HS-5 (cell line): Measurements from ENCODE around the gene HOXD4.

Source experiments
- DNase-seq: peaks from one replicate; pipeline ENCODE4 v3.0.0-alpha.2; 2012; ENCODE audit warnings: low read depth

HOXD4 gene

DNA sequence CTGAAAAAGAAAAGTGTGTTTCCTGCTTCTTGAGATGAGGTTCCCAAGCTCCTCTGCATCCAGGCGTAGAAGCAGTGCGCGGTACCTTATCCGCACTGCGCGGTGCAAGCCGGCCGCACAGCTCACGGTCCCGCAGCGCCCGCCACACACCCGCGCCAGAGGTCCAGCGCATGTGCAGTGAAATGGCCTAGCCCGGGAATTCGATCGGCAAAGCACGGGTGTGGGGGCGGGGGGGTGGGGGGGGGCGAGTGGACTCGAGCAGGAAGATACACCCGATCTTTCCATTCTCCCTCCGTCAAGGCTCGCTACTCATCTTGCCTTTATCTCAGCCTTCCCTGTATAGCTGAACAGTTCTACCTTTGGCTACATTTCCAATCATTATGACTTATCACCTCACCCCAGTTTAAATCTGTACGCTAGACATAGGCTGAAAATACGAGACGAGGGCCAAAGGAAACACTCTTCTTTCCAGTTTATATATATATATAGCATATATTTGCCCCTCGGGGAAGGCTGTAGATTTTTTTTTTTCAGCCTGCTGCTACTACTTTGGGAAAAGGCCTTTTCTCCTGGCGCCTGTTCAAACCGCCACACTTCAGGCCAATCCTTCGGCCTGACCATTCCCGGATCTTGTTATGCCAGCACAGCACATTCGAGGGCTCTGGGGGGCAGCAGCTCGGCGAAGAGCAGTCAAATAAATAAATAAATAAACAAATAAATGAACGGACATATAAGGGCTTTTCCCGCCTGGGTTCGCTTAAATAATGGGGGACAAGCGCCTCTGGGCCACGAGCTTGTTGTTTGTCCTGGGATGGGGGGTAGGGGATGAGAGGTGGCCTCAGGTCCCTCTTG, 11.5 kb upstream of the HOXD4 start:
- DNase-seq: no peak

DNA sequence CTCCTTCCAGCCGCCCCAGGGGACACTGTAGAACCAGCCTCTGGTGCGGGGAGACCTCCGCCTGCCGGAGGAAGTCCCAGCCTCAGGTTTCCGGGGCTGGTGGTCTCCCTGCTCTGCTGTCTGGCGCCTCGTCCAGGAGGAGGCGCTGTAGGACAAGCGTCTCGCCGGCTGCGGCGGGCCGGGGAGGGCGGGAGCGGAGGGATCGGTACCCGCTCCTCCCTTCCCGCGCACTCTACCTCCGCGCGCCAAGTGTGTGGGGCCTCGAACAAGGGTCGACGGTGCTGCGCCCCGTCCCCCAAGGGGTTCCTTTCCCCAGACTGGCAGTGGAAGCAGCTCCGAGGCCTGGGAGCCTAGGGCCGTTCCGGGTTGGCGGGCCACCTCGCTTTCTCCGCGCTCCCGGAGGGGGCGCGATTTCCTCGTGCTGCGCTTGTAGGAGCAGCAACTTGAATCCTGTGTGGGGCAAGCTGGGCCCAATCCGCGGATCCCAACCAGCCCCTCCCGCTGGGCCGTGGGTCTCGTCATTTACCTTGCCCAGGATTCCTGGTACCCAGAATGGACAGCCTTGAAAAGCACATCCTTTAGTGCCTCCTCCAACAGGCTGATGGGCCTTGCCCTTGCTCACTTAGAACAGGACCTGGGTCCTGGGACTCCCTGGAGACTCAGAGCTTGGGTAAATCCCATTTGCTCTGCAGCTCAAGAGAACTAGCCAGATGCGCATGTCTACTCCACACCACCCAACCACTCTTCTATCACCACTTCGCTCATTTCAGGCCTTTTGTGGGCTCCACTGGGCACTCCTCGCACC, 10.6 kb upstream of the HOXD4 start:
- no peak for DNase-seq

DNA sequence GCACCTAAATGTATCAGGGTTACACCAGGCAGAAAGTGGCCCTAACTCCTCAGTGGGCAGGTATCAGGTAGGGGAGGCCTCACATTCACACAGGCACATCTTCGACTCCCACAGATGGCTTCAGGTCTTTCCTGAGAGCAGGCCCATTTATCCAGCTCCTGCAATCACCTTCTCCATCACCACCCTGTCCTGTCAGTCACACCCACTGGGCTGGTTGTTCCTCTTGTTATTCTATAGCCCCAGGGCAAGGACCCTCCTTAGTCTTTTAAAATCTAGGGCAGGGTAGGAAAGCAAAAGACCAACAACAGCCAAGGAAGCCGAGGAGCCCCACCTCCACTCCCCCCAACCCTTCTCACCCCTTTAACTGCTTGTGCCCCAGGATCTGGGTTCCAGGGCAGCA, 9.1 kb upstream of the HOXD4 start:
- no peak for DNase-seq

DNA sequence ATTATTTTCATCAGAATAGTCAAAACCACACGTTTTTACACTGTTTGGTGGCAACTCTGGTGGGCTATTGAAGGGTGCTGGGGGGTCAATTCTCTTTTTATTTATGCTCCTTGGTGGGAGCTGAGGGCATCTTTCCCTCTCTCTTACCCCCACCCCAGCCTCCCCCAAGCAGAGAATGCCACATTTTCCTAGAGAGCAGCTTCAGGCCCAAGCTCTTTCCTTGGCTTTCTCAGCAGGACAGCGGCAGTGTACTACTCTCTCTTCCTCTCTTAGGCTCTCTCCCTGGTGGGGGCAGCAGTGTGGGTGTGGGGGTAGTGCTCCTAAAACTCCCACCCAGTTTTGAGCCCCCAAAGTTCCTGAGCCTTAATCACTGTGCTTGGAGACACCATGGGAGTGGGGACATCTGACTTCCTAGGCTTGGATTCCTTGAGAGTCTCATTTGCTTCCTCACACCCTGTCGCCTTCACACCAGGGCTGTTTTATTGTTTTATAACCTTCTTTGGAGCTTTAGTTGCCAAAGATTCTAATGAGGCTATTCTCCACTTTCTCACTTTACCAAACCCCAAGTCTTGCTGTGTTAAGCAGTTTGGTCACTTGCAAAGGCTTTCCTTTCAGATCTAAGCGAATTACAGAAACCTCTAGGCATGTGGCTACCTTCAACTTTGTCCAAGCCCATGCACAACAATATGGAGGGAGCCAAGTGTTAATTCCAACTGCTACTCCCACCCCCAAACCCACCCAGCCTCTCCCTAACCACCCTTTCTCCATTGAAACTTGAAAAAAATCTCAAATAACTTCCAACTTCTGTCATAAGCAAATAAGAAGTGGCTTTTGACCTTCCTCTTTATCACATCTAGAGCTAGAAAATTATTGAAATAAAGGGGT, 6.0 kb upstream of the HOXD4 start:
- no peak for DNase-seq

DNA sequence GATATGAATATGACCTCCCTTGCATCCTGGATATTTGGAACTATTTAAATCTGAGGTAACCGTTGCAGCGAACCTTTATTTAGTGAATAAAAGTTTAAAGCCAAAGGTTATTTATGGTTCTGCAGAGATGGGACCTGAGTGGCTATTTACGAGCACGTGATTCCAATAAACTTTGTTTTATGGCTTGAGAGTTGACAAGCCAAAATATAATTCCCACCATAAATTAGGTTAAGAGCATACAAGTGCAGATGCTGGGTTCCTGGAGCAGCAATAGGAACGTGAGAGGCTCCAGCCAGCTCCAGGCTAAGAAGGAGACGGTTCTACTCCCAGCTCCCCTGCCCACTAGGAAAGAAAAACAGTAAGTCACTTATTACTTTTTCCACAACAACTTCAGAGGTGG, 5.2 kb upstream of the HOXD4 start:
- DNase-seq: no peak

DNA sequence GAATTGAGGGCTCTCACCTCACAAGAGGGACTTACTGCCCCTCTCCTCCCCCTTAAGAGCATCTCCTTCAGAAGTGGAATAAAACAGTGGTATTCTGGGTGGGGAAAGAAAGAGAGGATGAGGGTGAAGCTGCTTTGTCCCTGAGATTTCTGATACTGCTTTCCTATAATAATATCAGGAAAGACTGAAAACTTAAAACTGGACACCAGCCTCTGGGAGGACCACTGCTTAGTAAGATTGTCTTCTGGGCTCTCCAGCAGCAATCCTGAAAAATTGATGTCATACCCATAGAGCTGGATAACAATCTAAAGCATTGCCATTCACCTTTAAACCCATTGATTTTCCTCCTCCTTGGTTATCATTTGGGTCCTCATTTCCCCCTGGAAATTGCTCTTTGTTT, 4.7 kb upstream of the HOXD4 start:
- DNase-seq: no peak

DNA sequence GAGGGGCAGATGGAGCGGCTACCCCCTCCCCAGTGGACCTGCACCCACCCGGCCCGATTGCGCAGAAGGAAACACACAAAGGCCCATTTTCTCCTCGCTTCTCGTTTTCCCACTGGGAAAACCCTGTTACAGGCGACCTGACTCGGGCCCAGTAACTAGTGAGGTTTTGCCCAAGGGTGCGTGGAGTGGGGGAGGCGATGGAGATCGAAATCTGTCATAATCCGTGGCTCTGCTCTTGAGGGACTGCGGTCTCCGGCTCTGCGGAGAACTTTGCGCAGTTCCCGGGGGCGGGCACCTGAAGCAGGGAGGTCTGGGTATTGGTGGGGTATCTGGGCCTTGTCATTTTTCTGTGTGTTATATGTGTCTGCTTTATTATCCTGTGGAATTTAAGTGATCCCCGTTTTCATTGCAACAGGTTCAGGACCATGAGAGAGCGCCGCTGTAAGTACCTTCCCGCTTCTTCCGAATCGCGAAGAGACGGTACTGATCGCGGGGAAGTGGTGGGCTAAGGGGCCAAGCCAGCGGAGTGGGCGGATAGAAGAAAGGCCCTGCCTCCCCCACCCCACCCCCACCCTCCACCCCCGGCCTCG, 4.0 kb upstream of the HOXD4 start:
- DNase-seq: no peak

GRCh38 chr2:176147800-176148496, 3.4 kb upstream of the HOXD4 start:
- no peak for DNase-seq

GRCh38 chr2:176148751-176149421, 2.5 kb upstream of the HOXD4 start:
- no peak for DNase-seq

DNA sequence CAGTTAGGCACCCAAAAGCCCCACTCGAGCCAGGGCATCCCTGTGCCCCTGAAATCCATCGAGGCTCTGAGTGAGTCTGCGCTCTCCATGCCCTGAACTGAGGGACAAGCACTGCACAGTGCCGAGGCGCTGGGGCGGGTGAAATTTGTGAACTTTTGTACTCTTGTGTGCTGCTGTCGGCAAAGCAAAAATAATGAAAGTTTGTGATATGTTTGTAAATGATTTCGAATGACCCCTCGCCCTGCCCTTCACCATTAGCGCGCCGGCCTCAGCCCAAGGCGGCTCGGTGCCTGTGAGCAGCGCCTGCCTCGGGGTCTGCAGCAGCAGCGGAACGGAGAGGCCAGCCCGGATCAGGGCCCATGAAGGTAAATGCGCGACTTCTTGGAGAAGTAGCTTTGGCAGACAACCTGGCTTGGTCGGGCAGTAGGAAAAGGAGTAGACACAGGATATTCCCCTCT, 1.8 kb upstream of the HOXD4 start:
- no peak for DNase-seq

GRCh38 chr2:176149939-176150583, 1.3 kb upstream of the HOXD4 start:
- DNase-seq: no peak

DNA sequence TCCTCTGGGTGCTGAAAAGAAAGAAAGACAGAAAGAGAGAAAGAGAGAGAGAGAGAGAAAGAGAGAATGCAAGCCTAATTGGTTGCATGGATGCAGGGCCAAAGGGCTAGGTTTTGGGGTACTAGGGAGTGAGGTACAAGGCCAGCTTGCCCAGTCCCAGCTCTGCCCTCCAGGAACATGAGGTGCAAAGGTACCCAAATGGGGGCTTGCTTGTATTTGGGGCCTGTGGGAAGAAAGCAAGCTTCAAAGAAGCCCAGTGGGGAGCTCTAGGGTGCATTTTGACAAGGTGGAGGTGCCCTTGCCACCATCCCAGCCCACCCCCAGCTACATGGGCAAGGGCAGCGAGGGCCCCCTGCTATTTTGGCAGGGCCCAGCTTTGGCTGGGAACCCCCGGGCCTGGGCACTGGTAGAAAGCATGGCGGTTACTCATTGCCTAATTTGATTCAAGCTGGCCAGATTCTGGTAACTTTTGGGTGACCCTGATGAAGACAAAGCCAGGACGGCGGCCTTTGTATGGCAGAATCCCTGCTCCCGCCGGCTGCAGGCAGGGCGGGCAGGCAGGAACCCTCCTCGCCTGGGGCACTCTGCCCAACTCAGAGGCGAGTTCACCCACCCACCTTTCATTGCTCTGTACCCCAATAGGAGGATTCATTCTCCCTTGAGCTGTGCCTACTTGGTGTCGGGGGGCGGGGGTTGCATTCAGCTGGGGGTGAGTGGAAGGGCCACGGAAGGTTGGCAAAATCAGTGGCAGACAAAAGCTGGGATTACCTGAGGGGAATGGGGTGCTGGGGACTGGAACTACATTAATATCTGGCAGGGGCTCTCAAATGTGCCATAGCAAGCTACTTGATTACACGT, 537 bp upstream of the HOXD4 start:
- DNase-seq: no peak

DNA sequence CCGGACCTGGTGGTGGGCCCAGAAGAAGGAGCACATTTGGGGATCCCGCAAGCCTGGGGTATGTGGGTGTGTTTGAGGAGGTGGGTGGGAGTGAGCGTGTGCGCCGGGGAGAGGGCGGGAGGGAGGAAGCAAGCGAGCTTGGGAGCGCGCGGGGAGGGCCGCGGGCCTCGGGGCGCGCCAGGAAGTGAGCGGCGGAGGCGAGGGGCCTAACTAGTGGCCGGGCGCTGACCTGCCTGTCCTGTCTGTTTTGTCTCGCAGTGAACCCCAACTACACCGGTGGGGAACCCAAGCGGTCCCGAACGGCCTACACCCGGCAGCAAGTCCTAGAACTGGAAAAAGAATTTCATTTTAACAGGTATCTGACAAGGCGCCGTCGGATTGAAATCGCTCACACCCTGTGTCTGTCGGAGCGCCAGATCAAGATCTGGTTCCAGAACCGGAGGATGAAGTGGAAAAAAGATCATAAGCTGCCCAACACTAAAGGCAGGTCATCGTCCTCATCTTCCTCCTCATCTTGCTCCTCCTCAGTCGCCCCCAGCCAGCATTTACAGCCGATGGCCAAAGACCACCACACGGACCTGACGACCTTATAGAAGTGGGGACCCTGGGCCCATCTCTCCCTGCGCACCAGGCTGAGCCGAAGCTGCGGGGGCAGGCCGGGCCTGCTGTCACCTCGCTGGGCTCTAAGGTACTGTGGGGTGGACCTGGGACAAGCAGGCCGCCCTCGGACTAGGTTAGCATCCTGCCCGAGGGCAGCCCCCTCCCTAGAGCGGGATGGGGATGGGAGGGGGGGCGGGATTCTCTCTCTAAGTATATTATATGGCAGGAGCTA, 1.2 kb downstream of the HOXD4 start:
- no peak for DNase-seq

GRCh38 chr2:176154576-176155252, 3.4 kb downstream of the HOXD4 start:
- DNase-seq: no peak

DNA sequence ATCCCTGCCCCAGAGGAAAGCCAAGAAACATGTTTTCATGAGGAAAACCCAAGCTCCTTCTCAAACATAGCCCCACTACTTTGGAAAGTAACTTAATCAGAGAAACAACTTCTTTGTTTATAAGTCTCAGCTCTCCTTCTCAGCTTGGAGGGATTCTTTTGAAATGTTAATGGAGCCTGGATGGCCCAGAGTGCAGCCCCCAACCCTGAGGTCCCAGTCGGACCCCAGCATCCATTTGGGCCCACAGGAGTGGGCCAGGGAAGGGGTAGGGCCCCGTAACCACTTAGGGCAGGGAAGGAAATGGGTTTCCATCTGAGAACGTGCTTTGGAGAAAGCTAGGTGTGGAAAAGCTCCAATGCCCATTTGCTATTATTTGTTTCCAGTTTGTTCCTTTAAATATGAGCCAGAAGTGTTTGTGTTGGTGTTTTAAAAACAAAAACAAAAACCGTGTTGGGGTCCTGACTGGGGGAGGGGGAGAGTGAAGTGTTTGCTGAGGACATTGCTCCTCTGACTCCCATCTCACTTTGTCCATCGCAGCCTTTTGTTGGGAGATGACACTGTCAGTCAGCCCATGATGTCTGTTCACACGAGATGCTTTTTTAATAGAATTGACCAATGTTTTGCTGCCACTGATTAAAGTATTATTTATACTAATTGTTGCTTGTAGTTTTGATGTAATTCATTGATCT, 4.2 kb downstream of the HOXD4 start:
- no peak for DNase-seq

GRCh38 chr2:176156301-176156806, 5.0 kb downstream of the HOXD4 start:
- DNase-seq: no peak
